B cell (primary cell): ENCODE results near the gene WDR33.

Experiments used
- EZH2 ChIP-seq: IDR thresholded peaks from 2 replicates; pipeline ENCODE4 v1.6.1; 2012; ENCODE audit warnings: borderline replicate concordance, low read depth, mild to moderate bottlenecking, moderate library complexity, low read length; ENCODE audit not compliant: insufficient read depth, poor library complexity, severe bottlenecking
- TF ChIP-seq, protein P1 (sequence below): fragments of 200-600 bp; IDR thresholded peaks from one replicate; pipeline ENCODE4 v1.8.0; 2022; ENCODE audit warnings: antibody characterized with exemption, mild to moderate bottlenecking

- TF ChIP-seq, protein P1, sequence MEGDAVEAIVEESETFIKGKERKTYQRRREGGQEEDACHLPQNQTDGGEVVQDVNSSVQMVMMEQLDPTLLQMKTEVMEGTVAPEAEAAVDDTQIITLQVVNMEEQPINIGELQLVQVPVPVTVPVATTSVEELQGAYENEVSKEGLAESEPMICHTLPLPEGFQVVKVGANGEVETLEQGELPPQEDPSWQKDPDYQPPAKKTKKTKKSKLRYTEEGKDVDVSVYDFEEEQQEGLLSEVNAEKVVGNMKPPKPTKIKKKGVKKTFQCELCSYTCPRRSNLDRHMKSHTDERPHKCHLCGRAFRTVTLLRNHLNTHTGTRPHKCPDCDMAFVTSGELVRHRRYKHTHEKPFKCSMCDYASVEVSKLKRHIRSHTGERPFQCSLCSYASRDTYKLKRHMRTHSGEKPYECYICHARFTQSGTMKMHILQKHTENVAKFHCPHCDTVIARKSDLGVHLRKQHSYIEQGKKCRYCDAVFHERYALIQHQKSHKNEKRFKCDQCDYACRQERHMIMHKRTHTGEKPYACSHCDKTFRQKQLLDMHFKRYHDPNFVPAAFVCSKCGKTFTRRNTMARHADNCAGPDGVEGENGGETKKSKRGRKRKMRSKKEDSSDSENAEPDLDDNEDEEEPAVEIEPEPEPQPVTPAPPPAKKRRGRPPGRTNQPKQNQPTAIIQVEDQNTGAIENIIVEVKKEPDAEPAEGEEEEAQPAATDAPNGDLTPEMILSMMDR, result no peak
- no peak for TF ChIP-seq EZH2
These were observed 77.0 kb downstream of the WDR33 start for GRCh38 chr2:127733816-127734537.
